Cardiac muscle cell (in vitro differentiated cells and primary cell): ENCODE results near the gene DSCAML1. TPM values are rescaled to one million over a fixed set of nuclear protein-coding genes. Genes with fewer than 3 reads are reported as not detected.

Experiments
- DNase-seq, 2 donors: peaks; one replicate each; pipeline versions ENCODE4 v3.0.0 to v3.0.0-alpha.2; 2010 to 2017; ENCODE audit warnings: low read depth in 1 of 2, low spot score in 1 of 2
- H3K27ac ChIP-seq: fragments of 200-600 bp; sonication (generic); 2 replicates; pipeline ENCODE4 v1.5.1; 2016
- H3K27me3 ChIP-seq: fragments of 200-600 bp; sonication (generic); 2 replicates; pipeline ENCODE4 v1.6.0; 2016; ENCODE audit warnings: control low read depth
- H3K36me3 ChIP-seq: fragments of 200-600 bp; sonication (generic); 2 replicates; pipeline ENCODE4 v1.5.1; 2016; ENCODE audit warnings: control low read depth
- H3K4me1 ChIP-seq: fragments of 200-600 bp; sonication (generic); 2 replicates; pipeline ENCODE4 v1.8.1; 2017; ENCODE audit warnings: low read depth, mild to moderate bottlenecking, mixed run types
- H3K4me3 ChIP-seq: fragments of 200-600 bp; sonication (generic); 2 replicates; pipeline ENCODE4 v1.5.1; 2016; ENCODE audit warnings: mild to moderate bottlenecking
- H3K9me3 ChIP-seq: fragments of 200-600 bp; sonication (generic); 2 replicates; pipeline ENCODE4 v1.5.1; 2017; ENCODE audit warnings: low read depth, mild to moderate bottlenecking, control low read depth
- polyA plus RNA-seq: library from polyadenylated mRNA; unstranded; fragments of >200 nt; fragmentation: Nextera tagmentation; extraction: Ambion mirVana; gene quantifications from 2 replicates; pipeline ENCODE4 v1.2.1, GENCODE V29; 2016
- total RNA-seq: library from RNA; depleted of rRNA; stranded (reverse); fragments of >200 nt; gene quantifications from 2 replicates; pipeline ENCODE4 v1.2.3, GENCODE V29; 2016
- TF ChIP-seq, protein P1 (sequence below): IDR thresholded peaks from 2 replicates; pipeline ENCODE4 v1.5.1; 2012; ENCODE audit warnings: low read depth, mild to moderate bottlenecking, low read length

DSCAML1 gene
- total and polyA plus RNA-seq, 2 experiments from 2014 or later, result 1.8 TPM; not detected in 1

DNA sequence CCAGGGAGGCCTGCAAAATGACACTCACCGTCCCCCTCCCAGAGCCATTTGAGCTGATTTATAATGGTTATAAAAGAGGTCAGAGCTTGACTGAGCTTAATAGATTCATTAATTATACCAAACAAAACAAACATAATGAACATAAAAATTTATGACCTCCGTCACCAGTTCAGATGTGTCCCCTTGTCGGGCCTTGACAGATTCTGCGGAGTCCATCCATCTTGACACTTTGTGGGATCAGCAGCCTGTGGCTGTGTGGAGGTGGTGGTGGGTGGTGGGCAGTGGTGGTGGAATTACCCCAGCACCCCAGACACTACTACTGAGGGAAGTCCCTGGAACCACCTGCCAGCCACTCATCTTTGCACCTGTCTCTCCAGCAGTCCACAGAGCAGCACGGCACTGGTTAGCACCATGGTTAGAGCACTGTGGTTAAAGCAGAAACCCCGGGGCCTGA, 83.5 kb downstream of the DSCAML1 start:
- TF ChIP-seq, protein P1, sequence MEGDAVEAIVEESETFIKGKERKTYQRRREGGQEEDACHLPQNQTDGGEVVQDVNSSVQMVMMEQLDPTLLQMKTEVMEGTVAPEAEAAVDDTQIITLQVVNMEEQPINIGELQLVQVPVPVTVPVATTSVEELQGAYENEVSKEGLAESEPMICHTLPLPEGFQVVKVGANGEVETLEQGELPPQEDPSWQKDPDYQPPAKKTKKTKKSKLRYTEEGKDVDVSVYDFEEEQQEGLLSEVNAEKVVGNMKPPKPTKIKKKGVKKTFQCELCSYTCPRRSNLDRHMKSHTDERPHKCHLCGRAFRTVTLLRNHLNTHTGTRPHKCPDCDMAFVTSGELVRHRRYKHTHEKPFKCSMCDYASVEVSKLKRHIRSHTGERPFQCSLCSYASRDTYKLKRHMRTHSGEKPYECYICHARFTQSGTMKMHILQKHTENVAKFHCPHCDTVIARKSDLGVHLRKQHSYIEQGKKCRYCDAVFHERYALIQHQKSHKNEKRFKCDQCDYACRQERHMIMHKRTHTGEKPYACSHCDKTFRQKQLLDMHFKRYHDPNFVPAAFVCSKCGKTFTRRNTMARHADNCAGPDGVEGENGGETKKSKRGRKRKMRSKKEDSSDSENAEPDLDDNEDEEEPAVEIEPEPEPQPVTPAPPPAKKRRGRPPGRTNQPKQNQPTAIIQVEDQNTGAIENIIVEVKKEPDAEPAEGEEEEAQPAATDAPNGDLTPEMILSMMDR, result no peak

DNA sequence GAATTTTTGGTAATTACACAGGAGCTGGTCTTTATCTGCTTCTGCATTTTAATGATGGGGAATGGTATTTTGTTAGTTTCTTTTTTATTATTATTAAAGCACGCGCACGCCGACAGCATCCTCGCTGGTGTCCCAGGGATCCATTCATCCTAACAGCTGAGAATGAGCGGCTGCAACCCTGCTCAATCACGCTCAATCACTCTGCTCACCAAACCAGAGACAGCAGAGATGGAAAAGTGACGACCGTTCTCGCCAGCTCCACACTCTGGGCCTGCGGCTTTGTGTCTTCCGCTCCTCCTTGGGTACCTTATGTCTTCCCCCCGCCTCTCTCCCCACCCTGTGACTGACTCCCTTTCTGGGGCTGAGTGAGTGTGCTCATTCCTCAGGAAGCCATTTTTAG, 84.5 kb downstream of the DSCAML1 start:
- Histone ChIP-seq H3K4me3 (no peak overlapping the region), H3K4me1 (peaks cover 16% of the 10 kb centered on the region), H3K27ac (no peak overlapping the region), H3K27me3 (no peaks in the 10 kb centered on the region), H3K9me3 (no peaks in the 10 kb centered on the region), H3K36me3 (no peaks in the 10 kb centered on the region)
- TF ChIP-seq, protein P1, result no peak
- DNase-seq, result no peak

More for the DNA sequence above, 83.5 kb downstream of the DSCAML1 start:
- DNase-seq, result no peak
- Histone ChIP-seq H3K9me3 (no peaks in the 10 kb centered on the region), H3K4me1 (peaks cover 26% of the 10 kb centered on the region), H3K27me3 (no peaks in the 10 kb centered on the region), H3K36me3 (no peaks in the 10 kb centered on the region), H3K4me3 (no peak overlapping the region), H3K27ac (no peak overlapping the region)

DNA sequence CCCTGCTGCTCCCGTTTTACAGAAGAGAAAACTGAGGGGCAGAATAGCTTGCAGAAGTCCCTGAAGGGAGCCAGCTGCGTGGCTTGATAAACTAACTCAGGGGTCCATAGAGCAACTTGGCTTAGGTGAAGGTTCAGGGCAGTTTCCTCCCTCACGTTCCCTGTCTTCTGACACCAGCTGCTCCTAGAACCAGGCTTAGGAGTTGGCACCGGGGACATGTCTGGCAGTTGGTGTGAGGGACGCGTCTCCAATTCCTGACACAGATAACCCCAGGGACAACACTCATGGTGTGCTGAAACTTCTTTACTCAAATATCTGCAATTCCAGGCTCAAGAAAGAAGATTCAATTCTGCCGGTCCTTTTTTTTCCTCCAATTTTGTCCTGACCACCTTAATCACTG, 85.7 kb downstream of the DSCAML1 start:
- H3K27ac ChIP-seq, result no peak overlapping the region
- H3K4me3 ChIP-seq, result no peak overlapping the region
- TF ChIP-seq, protein P1, result no peak
- no peaks in the 10 kb centered on the region for H3K36me3 ChIP-seq
- no peaks in the 10 kb centered on the region for H3K27me3 ChIP-seq
- peaks cover 15% of the 10 kb centered on the region for H3K4me1 ChIP-seq
- H3K9me3 ChIP-seq, result no peaks in the 10 kb centered on the region
- no peak for DNase-seq

DNA sequence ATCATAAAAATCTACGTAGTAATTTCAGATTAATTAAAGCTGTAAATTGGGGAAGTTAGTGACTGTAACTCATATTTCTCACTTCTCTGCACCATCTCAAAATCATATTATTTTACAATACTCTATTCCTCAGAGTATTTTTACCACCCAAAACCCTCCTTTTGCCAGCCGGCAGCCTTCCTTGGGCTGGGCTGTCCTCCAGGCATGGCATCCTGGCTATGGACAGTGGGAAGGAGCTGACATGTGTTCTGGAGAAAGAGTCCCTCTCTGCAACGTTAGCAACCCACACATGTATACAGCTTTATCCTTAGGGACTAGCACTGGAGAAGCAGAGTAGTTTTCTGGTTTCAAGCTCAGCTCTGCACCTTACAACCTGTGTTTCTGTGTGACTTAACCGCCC, 86.8 kb downstream of the DSCAML1 start:
- H3K27me3 ChIP-seq, result no peaks in the 10 kb centered on the region
- H3K9me3 ChIP-seq, result no peaks in the 10 kb centered on the region
- no peak for DNase-seq
- TF ChIP-seq, protein P1, result no peak
- peaks cover 10% of the 10 kb centered on the region for H3K4me1 ChIP-seq
- no peak overlapping the region for H3K4me3 ChIP-seq
- H3K36me3 ChIP-seq, result no peaks in the 10 kb centered on the region
- no peak overlapping the region for H3K27ac ChIP-seq

DNA sequence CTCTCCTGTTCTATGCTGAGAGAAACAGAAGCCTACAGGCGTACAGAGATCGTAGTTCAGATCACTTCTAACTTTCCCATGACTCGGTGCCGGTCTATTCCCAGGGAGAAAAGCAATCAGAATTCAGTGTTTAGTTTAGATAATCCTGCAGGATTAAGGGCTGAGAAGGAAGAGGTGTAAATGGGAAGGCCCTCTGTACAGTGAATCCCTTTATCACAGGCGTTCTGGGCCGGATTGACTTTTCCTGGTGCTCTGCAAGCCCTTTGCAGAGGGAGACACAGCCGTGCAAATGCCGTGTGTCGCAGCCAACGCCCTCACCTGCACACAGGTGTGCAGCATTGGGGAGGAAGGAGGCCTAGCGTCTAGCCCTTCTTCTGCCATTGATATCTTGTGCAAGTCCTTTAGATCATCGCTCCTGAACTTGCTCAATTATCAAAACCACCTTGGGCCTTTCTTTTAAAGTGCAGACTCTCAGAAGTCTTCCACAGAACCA, 90.6 kb downstream of the DSCAML1 start:
- no peak for DNase-seq
- TF ChIP-seq, protein P1, result no peak
- H3K27ac ChIP-seq, result no peak overlapping the region
- no peaks in the 10 kb centered on the region for H3K36me3 ChIP-seq
- no peaks in the 10 kb centered on the region for H3K27me3 ChIP-seq
- no peaks in the 10 kb centered on the region for H3K9me3 ChIP-seq
- no peak overlapping the region for H3K4me3 ChIP-seq
- H3K4me1 ChIP-seq, result peaks cover 24% of the 10 kb centered on the region
